ENCODE data around the gene COL7A1. TPM values are rescaled to one million over a fixed set of nuclear protein-coding genes. Genes with fewer than 3 reads are reported as not detected.
A peak's percentile ranks its signal among the peaks of the same experiment; 100 is the strongest.

COL7A1 gene
- total and polyA plus RNA-seq, 2 of the 13 experiments (the other 11 are each of a cell fraction or from before 2014, with no cell fraction given): 2.7 to 11.7 TPM

GRCh38 chr3:48555949-48556795, 39.0 kb downstream of the COL7A1 start (continued):
- no peak for TF ChIP-seq ZNF318 (CRISPR knock-in tag; IDR thresholded peaks at IDR 0.05)
- TF ChIP-seq CSRNP2 (CRISPR knock-in tag; conservative IDR thresholded peaks at IDR 0.05; ENCODE audit: low read depth): no peak
- TF ChIP-seq REPIN1 (CRISPR knock-in tag; IDR thresholded peaks at IDR 0.05; ENCODE audit: borderline replicate concordance, low read depth): no peak
- no peak for TF ChIP-seq RAD21 (CRISPR knock-in tag; IDR thresholded peaks at IDR 0.05)
- TF ChIP-seq KDM1A (CRISPR knock-in tag; IDR thresholded peaks at IDR 0.05): peak; percentile 69; the same call in 1 of the 2 replicates
- TF ChIP-seq SUZ12 (IDR thresholded peaks at IDR 0.05; ENCODE audit: low read depth, low read length): no peak
- TF ChIP-seq MAFF (IDR thresholded peaks at IDR 0.05; ENCODE audit: low read depth, low read length): no peak
- TF ChIP-seq SP140L (CRISPR knock-in tag; IDR thresholded peaks at IDR 0.05; ENCODE audit: borderline replicate concordance): no peak
- TF ChIP-seq ZNF639 (CRISPR knock-in tag; conservative IDR thresholded peaks at IDR 0.05): no peak
- peak; percentile 29; the same call in 1 of the 2 replicates for TF ChIP-seq ZSCAN25 (CRISPR knock-in tag; IDR thresholded peaks at IDR 0.05)
- no peak for TF ChIP-seq AGO1 (IDR thresholded peaks at IDR 0.05; ENCODE audit: low read depth, low read length, poor library complexity, severe bottlenecking)
- TF ChIP-seq ZSCAN21 (CRISPR knock-in tag; IDR thresholded peaks at IDR 0.05; ENCODE audit: borderline replicate concordance): no peak
- TF ChIP-seq ZIK1 (CRISPR knock-in tag; IDR thresholded peaks at IDR 0.05; ENCODE audit: borderline replicate concordance, low read depth): 0 out of 2 replicates have a peak, but pooled peaks have one; percentile 32

Measured in HepG2 (cell line).